22Rv1 (cell line): ENCODE data around the gene PRRC2A.
A peak's percentile ranks its signal among the peaks of the same experiment; 100 is the strongest.

ENCODE experiments used
- H3K27ac ChIP-seq: fragments of 450-650 bp; 2 replicates; pipeline ENCODE4 v1.5.1; 2017
- CTCF ChIP-seq: fragments of 450-650 bp; IDR thresholded peaks from 2 replicates; pipeline ENCODE4 v1.5.1; 2017; ENCODE audit warnings: mild to moderate bottlenecking
- ZFX ChIP-seq: fragments of 450-650 bp; IDR thresholded peaks from 2 replicates; pipeline ENCODE4 v1.6.1; 2017; ENCODE audit warnings: antibody characterized with exemption, borderline replicate concordance

Gene PRRC2A

DNA sequence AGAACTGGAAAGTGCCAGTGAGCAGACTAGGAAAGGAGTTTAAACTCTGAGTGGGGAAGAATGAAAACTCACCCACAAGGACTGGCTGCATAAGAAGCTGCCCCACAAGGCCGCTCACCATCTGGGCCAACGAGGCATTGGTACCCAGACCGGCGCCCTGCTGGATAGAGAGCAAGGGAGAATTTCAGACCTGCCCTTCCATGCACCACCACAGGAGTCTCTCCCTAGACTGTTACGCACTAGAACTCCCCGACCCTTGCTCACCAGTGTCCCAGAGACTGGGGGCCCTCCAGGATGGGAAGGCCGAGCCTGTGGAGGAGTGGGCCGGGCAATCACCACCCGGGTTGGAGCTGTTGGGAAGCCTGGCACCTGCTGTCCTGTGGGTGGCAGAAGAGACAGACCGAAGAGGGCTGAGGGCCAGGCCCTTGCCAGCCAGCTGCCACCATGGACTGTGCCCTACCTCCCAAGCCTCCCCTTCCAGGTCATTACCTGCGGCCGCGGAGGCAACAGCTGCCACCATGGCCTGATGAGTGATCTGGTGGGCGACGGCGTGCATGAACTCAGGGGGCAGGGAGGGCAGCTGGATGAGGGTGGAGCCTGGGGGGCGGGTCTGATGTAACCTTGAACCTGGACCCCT is 23.4 kb downstream of the PRRC2A start:
- H3K27ac ChIP-seq, result no peak overlapping the region
- no peak for TF ChIP-seq ZFX
- TF ChIP-seq CTCF, result no peak

DNA sequence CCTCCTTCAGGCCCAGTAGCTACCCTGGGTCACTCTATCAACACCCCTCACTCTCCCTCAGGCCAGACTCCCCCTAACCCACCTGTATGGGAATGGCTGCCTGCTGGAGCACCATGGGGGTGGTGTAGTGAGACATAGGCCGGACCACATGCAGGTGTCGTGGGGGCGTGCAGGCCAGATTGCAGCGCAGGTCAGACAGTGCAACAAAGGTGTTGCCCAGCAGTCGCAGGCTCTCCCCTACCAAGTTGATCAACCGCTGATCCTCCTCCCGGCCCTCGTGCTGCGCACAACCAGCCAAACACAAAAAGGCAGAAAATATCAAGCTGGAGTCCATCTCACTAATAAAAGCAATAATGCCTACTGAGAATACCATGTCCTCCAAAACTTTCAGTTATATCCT is 24.8 kb downstream of the PRRC2A start:
- TF ChIP-seq ZFX, result no peak

GRCh38 chr6:31651602-31652191 is 31.2 kb downstream of the PRRC2A start:
- TF ChIP-seq ZFX (no peak), CTCF (no peak)
- peak overlapping the region; percentile 95 for H3K27ac ChIP-seq

More for the DNA sequence above, 24.8 kb downstream of the PRRC2A start:
- H3K27ac ChIP-seq, result no peak overlapping the region

GRCh38 chr6:31652925-31653724 is 32.6 kb downstream of the PRRC2A start:
- peak overlapping the region; percentile 95 for H3K27ac ChIP-seq

DNA sequence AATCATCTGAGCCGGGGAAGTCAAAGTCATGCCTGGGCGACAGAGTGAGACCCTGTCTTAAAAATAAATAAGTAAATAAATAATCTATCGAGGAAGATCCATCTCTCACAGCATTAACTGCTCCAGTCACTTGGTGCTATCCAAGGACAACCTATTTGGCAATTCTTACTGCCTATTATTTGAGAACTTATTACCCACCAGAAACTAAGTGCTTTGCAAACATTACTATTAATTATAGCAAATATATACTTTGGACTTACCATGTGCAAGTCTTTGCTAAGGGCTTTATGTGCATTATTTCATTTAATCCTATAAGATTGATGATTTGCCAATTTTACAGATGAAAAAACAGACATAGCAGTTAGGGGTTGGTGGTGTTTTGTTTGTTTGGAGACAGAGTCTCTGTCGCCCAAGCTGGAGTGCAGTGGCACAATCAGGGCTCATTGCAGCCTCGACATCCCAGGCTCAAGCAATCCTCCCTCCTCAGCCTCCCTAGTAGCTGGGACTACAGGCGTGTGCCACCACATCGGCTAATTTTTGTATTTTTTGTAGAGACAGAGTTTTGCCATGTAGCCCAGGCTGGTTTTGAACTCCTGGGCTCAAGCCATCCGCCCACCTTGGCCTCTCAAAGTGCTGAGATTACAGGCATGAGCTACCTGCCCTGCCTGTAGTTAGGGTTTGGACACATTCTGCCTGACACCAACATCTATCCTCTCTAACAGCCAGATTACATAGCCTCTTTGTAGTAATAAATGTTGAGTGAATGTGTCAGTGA is 34.2 kb downstream of the PRRC2A start:
- H3K27ac ChIP-seq, result peak overlapping the region; percentile 95
- TF ChIP-seq ZFX (no peak), CTCF (no peak)

More at GRCh38 chr6:31652925-31653724, 32.6 kb downstream of the PRRC2A start:
- no peak for TF ChIP-seq CTCF
- TF ChIP-seq ZFX, result no peak

DNA sequence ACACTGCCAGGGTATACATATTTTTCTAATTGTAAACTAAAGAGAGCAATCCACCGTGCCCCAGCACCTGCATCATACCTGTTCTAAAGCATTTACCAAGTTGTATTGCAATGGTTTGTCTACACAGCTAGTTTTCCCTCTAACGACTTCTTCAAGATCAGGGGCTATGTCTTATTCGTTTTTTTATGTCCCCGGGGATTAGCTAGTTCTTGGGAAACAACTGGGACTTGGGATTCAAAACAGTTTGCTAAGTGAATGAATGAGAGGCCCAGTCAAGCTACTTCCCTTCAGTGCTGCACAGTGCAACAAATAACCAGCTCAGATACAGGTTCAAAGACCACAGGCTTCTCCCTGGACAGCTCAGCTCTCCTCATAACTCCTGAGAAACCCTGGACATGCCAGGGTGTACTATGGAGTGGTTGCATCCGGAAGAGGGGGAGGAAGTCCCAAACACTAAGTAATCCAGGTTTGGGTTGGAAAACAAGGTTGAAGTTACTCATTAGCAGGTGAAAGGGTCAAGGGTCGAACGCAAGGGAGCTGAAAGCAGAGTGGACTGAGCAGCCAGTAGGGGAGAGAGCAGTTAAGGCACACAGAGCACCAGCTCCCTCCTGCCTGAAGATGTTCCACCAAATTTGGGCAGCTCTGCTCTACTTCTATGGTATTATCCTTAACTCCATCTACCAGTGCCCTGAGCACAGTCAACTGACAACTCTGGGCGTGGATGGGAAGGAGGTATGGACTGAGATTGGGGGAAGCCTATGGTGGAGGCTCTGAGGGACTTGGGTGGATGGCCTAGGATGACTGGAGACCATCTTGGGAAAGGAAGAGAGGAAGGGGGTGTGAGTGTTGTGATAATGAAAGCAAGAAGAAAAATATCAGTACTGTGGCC is 35.1 kb downstream of the PRRC2A start, which contains the start of gene APOM:
Gene APOM (plus strand): TSS at position 546 of the 889 bp plus-strand sequence. CDS start 73 bp downstream, at position 619.
- TF ChIP-seq CTCF (no peak), ZFX (no peak)
- peak within 1 kb of the TSS; percentile 95 for H3K27ac ChIP-seq
